WTC11 (cell line): ENCODE results near the gene PRKCE.

ENCODE experiments used
- CTCF ChIP-seq: fragments of 200-600 bp; IDR thresholded peaks from 2 replicates; pipeline ENCODE4 v1.8.0; 2022; ENCODE audit warnings: antibody characterized with exemption
- MAX ChIP-seq: sonication (generic); formaldehyde crosslinking; IDR thresholded peaks from 2 replicates; pipeline ENCODE4 v1.8.0; 2022; ENCODE audit warnings: mild to moderate bottlenecking, missing genetic modification reagents
- NR2C2 ChIP-seq: sonication (generic); formaldehyde crosslinking; IDR thresholded peaks from 2 replicates; pipeline ENCODE4 v1.8.0; 2022; ENCODE audit warnings: mild to moderate bottlenecking, missing genetic modification reagents
- TCF7 ChIP-seq: sonication (generic); formaldehyde crosslinking; IDR thresholded peaks from 2 replicates; pipeline ENCODE4 v1.8.0; 2022; ENCODE audit warnings: mild to moderate bottlenecking, low read depth, missing genetic modification reagents, moderate library complexity
- TEAD4 ChIP-seq: sonication (generic); formaldehyde crosslinking; IDR thresholded peaks from 2 replicates; pipeline ENCODE4 v1.8.0; 2022; ENCODE audit warnings: mild to moderate bottlenecking, missing genetic modification reagents

- TF ChIP-seq MAX (CRISPR knock-in tag) (no peak), NR2C2 (no peak), CTCF (no peak), TCF7 (CRISPR knock-in tag) (no peak), TEAD4 (CRISPR knock-in tag) (no peak)
These were observed 273.6 kb downstream of the PRKCE start for GRCh38 chr2:45925026-45925425.
